GM12865 (cell line): Measurements from ENCODE around the gene VASN.

Source experiments
- DNase-seq: peaks from one replicate; pipeline ENCODE4 v3.0.0; 2010; ENCODE audit warnings: low read depth
- H3K4me3 ChIP-seq: 2 replicates; pipeline ENCODE4 v1.5.1; 2011; ENCODE audit warnings: mild to moderate bottlenecking, low read depth, low read length, control low read depth
- TF ChIP-seq, protein P1 (sequence below): IDR thresholded peaks from 2 replicates; pipeline ENCODE4 v1.5.1; 2011; ENCODE audit warnings: low read length, control low read depth, low read depth, inconsistent platforms; ENCODE audit not compliant: insufficient read depth; ENCODE audit errors: missing control alignments

The VASN gene

DNA sequence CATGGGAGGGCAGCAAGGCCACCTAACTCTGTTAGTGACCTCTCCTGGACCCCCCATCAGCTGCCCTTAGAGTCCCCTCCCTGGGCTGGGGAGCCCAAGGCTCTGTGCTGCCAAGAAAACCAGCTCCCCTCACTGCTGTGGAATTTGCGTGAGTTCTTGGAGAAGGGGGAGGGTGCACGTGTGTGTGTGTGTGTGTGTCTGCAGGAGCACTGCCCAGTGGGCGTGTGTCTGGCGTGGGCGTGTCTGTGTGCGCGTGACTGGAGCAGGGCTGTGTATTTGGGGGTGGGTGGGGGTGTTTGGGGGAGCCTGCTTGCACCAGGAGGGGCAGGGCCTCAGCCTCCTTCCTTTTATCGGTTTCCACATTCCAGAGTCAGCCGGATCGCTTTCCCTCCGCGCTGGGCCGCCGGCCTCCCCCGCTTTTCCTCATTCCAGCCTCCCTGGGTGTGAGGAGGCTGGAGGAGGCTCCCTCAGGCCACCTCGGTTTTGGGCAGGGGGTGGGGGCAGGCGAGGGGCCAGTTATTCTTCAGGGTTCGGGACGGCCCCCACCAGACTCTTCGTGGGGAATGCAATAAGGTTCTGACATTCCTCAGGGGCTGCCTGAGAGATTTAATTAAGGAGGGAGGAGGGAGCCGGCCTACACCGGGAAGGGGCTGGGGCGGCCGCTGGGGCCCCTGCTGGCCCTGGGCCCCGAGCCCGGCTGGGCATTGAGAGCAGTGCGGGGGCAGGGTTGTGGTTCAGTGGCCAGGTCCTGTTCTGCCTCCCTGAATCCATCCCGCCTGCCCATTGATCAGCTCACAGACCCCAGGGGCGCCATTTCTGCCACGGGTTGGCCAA is 2.5 kb downstream of the VASN start:
- TF ChIP-seq, protein P1, sequence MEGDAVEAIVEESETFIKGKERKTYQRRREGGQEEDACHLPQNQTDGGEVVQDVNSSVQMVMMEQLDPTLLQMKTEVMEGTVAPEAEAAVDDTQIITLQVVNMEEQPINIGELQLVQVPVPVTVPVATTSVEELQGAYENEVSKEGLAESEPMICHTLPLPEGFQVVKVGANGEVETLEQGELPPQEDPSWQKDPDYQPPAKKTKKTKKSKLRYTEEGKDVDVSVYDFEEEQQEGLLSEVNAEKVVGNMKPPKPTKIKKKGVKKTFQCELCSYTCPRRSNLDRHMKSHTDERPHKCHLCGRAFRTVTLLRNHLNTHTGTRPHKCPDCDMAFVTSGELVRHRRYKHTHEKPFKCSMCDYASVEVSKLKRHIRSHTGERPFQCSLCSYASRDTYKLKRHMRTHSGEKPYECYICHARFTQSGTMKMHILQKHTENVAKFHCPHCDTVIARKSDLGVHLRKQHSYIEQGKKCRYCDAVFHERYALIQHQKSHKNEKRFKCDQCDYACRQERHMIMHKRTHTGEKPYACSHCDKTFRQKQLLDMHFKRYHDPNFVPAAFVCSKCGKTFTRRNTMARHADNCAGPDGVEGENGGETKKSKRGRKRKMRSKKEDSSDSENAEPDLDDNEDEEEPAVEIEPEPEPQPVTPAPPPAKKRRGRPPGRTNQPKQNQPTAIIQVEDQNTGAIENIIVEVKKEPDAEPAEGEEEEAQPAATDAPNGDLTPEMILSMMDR: no peak
- no peak overlapping the region for H3K4me3 ChIP-seq
- no peak for DNase-seq

DNA sequence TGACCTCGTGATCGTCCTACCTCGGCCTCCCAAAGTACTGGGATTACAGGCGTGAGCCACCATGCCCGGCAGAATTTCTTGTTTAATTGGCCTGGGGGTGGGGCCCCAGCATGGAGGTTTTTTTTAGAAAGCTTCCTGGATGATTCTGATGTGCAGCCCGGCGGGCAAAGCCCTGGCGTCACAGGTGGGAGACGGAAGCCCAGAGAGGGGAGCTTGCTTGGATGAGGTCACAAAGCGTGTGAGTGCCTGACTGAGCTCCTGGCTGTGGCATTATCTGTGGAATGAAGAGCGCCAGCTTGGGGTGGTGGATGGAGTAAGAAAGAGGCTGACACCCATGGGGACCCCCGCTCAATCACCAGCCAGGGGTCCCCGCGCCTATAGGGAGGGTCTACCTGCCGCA is 4.1 kb downstream of the VASN start:
- TF ChIP-seq, protein P1: no peak
- DNase-seq: no peak
- no peak overlapping the region for H3K4me3 ChIP-seq

DNA sequence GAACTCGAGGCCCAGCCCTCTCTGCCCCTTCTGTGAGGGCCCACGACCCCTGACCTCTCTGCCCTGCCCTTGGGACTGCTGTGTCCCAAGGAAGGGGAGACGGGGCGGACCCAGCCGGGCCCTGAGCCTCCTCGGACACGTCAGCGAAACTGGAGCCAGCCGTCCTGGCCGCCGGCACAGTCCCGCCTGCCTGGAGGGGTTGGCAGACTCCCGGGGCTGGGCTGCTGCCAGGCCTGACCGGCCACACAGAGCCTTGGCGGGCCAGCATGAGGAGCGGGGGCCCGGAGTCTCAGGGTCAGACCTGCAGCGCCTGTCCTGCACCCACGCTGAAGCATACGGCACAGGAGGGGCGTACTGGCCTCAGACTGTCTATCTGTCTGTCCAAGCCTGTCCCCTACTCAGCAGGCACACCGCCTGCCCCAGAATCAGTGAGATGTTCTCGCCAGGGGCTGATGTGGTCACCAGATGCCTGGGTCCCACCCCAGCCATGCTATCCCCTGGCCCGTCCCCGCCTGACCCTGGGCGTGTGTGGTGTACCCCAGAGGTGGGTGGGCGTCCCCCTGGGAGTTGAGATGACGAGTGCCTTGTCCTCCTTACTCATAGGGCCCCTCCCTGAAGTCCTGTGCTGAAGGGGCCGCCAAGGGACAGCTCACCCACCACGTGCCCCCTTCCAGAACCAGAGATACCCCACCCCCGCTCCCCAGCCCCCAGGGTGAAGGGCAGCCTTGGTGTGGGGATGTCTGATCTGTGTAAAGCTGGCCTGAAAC is 4.7 kb downstream of the VASN start:
- no peak overlapping the region for H3K4me3 ChIP-seq
- no peak for DNase-seq
- TF ChIP-seq, protein P1: no peak

DNA sequence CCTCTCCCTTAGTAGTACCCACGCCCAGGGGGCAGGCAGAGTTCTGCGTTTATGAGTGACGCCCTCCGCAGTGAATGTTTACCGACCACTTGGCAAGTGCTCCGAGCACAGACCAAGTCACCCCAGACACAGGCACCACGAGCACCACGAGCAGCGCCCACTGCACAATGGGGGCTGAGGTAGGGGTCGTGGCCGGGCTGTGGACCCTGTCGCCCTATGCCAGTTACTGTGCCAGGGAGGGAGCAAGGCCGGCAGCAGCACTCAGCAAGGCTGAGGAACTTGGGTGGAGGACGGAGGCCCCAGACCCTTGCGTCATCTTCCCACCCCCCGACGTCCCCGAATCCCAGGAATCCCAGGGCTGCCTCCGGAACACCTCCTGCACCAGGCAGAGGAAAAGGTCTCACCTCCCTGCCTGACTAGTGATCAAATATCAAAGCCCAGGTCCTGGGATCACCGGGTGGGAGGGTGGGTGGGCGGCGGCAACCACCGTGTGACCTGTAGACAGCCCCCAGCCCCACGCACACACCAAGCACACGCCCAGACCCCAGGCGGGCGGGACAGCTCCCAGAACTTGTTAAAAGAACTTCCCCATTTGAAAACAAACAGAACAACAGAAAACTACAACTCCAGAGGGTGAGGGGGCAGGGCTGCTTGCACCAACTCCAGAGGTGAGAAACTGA is 5.4 kb downstream of the VASN start:
- DNase-seq: no peak
- H3K4me3 ChIP-seq: no peak overlapping the region
- TF ChIP-seq, protein P1: no peak

DNA sequence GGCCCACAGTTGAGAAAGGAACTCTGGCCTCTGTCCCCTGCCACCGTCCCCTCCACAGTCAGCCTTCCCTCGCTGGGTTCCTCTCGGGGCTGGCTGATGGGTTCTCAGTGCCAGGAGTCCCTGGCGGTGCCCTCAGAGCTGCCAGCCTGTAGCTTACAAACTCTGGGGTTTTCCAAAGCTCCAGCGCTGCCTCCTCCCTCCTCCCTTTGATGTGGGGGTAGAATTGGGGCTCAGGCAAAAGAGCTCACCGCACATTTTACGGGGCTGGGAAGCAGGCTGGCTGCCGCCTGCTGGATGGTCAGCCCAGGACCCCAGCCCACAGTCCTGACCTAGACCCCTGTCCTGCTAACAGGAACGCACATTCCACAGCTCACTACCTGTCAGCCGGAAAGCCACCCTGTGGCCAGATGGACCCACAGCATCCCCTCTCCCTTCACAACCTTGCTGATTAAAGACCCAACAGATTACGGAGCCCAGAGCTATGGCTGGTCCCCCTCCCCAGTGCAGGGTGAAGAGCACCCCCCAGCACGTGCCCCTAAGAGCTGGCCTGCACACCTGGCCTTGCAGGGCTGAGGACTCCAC is 6.0 kb downstream of the VASN start:
- TF ChIP-seq, protein P1: no peak
- no peak for DNase-seq

DNA sequence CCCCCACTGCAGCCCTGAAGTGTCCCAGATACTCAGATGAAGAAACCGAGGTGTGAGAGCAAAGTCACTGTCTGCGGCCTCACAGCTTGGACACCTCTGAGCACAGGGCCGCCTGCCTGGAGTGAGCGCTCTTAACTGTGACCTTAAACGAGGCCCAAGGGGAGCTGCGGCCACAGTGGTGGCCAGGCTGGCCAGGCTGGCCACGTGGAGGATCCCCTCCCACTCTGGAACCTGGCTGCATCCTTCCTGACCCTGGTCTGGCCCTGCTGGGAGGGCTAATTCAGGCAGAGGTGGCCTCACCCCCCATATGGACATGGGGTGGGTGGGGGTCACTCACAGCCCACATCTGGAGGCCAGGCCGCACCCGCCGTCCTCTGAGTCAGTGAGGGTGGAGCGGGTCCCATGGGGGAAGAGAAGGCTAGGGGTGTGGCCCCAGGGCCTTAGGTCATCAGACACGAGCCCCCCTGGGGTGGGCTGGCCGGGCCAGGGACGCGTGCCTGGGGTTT is 6.6 kb downstream of the VASN start:
- no peak for DNase-seq
- no peak overlapping the region for H3K4me3 ChIP-seq
- TF ChIP-seq, protein P1: no peak

More for the DNA sequence above, 6.0 kb downstream of the VASN start:
- H3K4me3 ChIP-seq: no peak overlapping the region
